ENCODE data around the gene PER1. TPM values are rescaled to one million over a fixed set of nuclear protein-coding genes. Genes with fewer than 3 reads are reported as not detected.
A peak's percentile ranks its signal among the peaks of the same experiment; 100 is the strongest.
"Not testable (repeated sequence)": the region's sequence is repeated elsewhere in the genome, so short reads cannot be mapped to it uniquely, and the experiment has no call there.

The PER1 gene
- total RNA-seq, 1 donor from 2014 or later: 75.9 TPM

- peak; percentile 39 for TF ChIP-seq CTCF (IDR thresholded peaks at IDR 0.05)
- Mint-ChIP-seq H3K27me3 (ENCODE audit: low read depth) (peaks cover 42% of the 10 kb centered on the region), H3K36me3 (ENCODE audit: low read depth) (no peaks in the 10 kb centered on the region), H3K4me3 (ENCODE audit: unreplicated experiment) (no peak overlapping the region), H3K4me1 (ENCODE audit: low read depth) (peaks cover 6% of the 10 kb centered on the region), H3K27ac (ENCODE audit: unreplicated experiment) (no peak overlapping the region), H3K9me3 (ENCODE audit: low read depth) (no peaks in the 10 kb centered on the region)
- no peak for DNase-seq (ENCODE audit: low spot score)
Observed at GRCh38 chr17:8110456-8110804, 41.8 kb downstream of the PER1 start.

GRCh38 chr17:8109661-8110455 is 42.3 kb downstream of the PER1 start:
- no peak overlapping the region for H3K4me3 Mint-ChIP-seq (ENCODE audit: unreplicated experiment)

GRCh38 chr17:8108972-8109660 is 43.1 kb downstream of the PER1 start:
- TF ChIP-seq CTCF (IDR thresholded peaks at IDR 0.05): no peak
- H3K36me3 Mint-ChIP-seq (ENCODE audit: low read depth): no peaks in the 10 kb centered on the region
- H3K27ac Mint-ChIP-seq (ENCODE audit: unreplicated experiment): no peak overlapping the region
- peaks cover 6% of the 10 kb centered on the region for H3K4me1 Mint-ChIP-seq (ENCODE audit: low read depth)
- no peak for DNase-seq (ENCODE audit: low spot score)
- H3K4me3 Mint-ChIP-seq (ENCODE audit: unreplicated experiment): no peak overlapping the region
- H3K9me3 Mint-ChIP-seq (ENCODE audit: low read depth): no peaks in the 10 kb centered on the region
- H3K27me3 Mint-ChIP-seq (ENCODE audit: low read depth): peaks cover 33% of the 10 kb centered on the region

More at GRCh38 chr17:8109661-8110455, 42.3 kb downstream of the PER1 start:
- peaks cover 39% of the 10 kb centered on the region for H3K27me3 Mint-ChIP-seq (ENCODE audit: low read depth)
- peak; percentile 86 for TF ChIP-seq CTCF (IDR thresholded peaks at IDR 0.05)
- DNase-seq (ENCODE audit: low spot score): no peak
- no peaks in the 10 kb centered on the region for H3K36me3 Mint-ChIP-seq (ENCODE audit: low read depth)
- H3K9me3 Mint-ChIP-seq (ENCODE audit: low read depth): no peaks in the 10 kb centered on the region
- no peak overlapping the region for H3K27ac Mint-ChIP-seq (ENCODE audit: unreplicated experiment)
- peaks cover 6% of the 10 kb centered on the region for H3K4me1 Mint-ChIP-seq (ENCODE audit: low read depth)

GRCh38 chr17:8106980-8107379 is 45.2 kb downstream of the PER1 start:
- H3K27me3 Mint-ChIP-seq (ENCODE audit: low read depth): peaks cover 17% of the 10 kb centered on the region
- H3K36me3 Mint-ChIP-seq (ENCODE audit: low read depth); H3K4me3 Mint-ChIP-seq (ENCODE audit: unreplicated experiment); DNase-seq (ENCODE audit: low spot score); H3K9me3 Mint-ChIP-seq (ENCODE audit: low read depth); H3K4me1 Mint-ChIP-seq (ENCODE audit: low read depth); H3K27ac Mint-ChIP-seq (ENCODE audit: unreplicated experiment): not testable (repeated sequence)

- no peak for TF ChIP-seq CTCF (IDR thresholded peaks at IDR 0.05)
- Mint-ChIP-seq H3K9me3 (ENCODE audit: low read depth) (no peaks in the 10 kb centered on the region), H3K4me3 (ENCODE audit: unreplicated experiment) (no peak overlapping the region), H3K27me3 (ENCODE audit: low read depth) (peaks cover 10% of the 10 kb centered on the region), H3K36me3 (ENCODE audit: low read depth) (no peaks in the 10 kb centered on the region), H3K4me1 (ENCODE audit: low read depth) (peaks cover 9% of the 10 kb centered on the region), H3K27ac (ENCODE audit: unreplicated experiment) (no peak overlapping the region)
- DNase-seq (ENCODE audit: low spot score): no peak
Observed at GRCh38 chr17:8105957-8106398, 46.2 kb downstream of the PER1 start.
